Activated T-helper 17 cell treated with anti-CD3 and anti-CD28 coated beads, Interleukin-2, amount 50 U/mL, for 72 hours (primary cell): ENCODE measurements around the gene STIM2. TPM values are rescaled to one million over a fixed set of nuclear protein-coding genes. Genes with fewer than 3 reads are reported as not detected.

ENCODE experiments used
- ATAC-seq: fragments of 150-1000 bp; cut with Tn5 transposase; replicated peaks from 2 replicates; pipeline ENCODE4 v1.10.0; 2021; ENCODE audit warnings: mild to moderate bottlenecking, moderate library complexity
- H3K27ac Mint-ChIP-seq: one replicate; pipeline ENCODE4 v1.8.0; 2022; ENCODE audit warnings: mixed read lengths
- H3K27me3 Mint-ChIP-seq: one replicate; pipeline ENCODE4 v1.8.0; 2022; ENCODE audit warnings: mixed read lengths
- H3K36me3 Mint-ChIP-seq: one replicate; pipeline ENCODE4 v1.8.0; 2022; ENCODE audit warnings: low read depth, mild to moderate bottlenecking, mixed read lengths
- H3K4me1 Mint-ChIP-seq: one replicate; pipeline ENCODE4 v1.8.0; 2022; ENCODE audit warnings: mixed read lengths
- H3K4me3 Mint-ChIP-seq: one replicate; pipeline ENCODE4 v1.8.0; 2022; ENCODE audit warnings: mild to moderate bottlenecking, mixed read lengths
- H3K9me3 Mint-ChIP-seq: one replicate; pipeline ENCODE4 v1.8.0; 2022; ENCODE audit warnings: mixed read lengths
- total RNA-seq, 2 donors: library from RNA; stranded (reverse); gene quantifications; one replicate each; pipeline ENCODE4 v1.2.3, GENCODE V29; 2022

STIM2 gene
- total RNA-seq, 2 donors from 2014 or later = 38.4 to 39.6 TPM

- no peaks in the 10 kb centered on the region for H3K27me3 Mint-ChIP-seq
- H3K27ac Mint-ChIP-seq = peak overlapping the region; percentile 52
- peaks cover 13% of the 10 kb centered on the region for H3K4me1 Mint-ChIP-seq
- no peaks in the 10 kb centered on the region for H3K9me3 Mint-ChIP-seq
- H3K36me3 Mint-ChIP-seq = peaks cover 80% of the 10 kb centered on the region
- no peak overlapping the region for H3K4me3 Mint-ChIP-seq
- no peak for ATAC-seq
Observed at GRCh38 chr4:27007507-27007906, 146.9 kb downstream of the STIM2 start.

- peaks cover 72% of the 10 kb centered on the region for H3K36me3 Mint-ChIP-seq
- no peak overlapping the region for H3K27ac Mint-ChIP-seq
Observed at GRCh38 chr4:27008679-27009078, 148.0 kb downstream of the STIM2 start.

DNA sequence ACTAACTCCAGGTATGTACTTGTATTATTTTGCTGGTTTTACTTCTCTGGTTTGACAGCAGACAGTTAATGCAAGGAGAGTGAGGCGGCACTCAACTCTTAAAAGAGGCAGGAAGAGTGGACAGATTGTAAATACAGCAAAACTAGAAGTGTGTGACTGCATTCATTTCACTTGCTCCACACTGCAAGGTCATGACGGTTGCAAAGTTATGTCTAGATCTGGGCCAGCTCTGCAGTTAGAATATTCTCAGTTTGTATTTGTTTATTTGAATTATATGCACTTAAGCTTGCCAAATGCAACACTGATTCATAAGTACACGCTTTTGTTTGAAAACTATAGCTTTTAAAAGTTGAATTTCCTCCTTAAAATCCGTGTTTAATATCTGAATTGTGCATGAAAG is 148.9 kb downstream of the STIM2 start:
- Mint-ChIP-seq H3K4me1 (peaks cover 2% of the 10 kb centered on the region), H3K4me3 (no peak overlapping the region), H3K36me3 (peaks cover 63% of the 10 kb centered on the region), H3K27ac (no peak overlapping the region), H3K9me3 (no peaks in the 10 kb centered on the region), H3K27me3 (no peaks in the 10 kb centered on the region)
- ATAC-seq = no peak

More at GRCh38 chr4:27008679-27009078, 148.0 kb downstream of the STIM2 start:
- no peak for ATAC-seq
- no peaks in the 10 kb centered on the region for H3K27me3 Mint-ChIP-seq
- H3K4me1 Mint-ChIP-seq = peaks cover 10% of the 10 kb centered on the region
- H3K4me3 Mint-ChIP-seq = no peak overlapping the region
- H3K9me3 Mint-ChIP-seq = no peaks in the 10 kb centered on the region

GRCh38 chr4:27010334-27010940 is 149.8 kb downstream of the STIM2 start:
- Mint-ChIP-seq H3K27me3 (no peaks in the 10 kb centered on the region), H3K4me3 (no peak overlapping the region), H3K27ac (peak overlapping the region; percentile 58), H3K9me3 (no peaks in the 10 kb centered on the region), H3K4me1 (no peaks in the 10 kb centered on the region), H3K36me3 (peaks cover 62% of the 10 kb centered on the region)
- peak; percentile 61 for ATAC-seq

DNA sequence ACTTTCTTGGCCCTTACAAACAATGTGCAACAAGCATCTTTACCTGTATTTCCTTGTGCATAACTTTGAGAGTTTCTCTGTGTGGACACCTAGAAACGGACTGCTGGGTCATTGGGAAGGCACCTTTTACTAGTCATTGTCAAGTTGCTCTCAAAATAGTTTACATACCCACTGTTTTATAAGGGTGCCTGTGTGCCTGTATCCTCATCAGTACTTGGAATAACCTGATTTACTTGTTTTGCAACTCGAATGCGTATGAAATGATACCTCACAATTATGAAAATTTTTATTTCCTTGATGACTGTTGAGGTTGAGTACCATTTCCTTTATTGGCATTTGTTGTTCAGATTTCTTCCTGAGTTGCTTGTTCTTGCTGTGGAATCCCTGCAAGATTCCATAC is 150.8 kb downstream of the STIM2 start:
- Mint-ChIP-seq H3K4me1 (no peaks in the 10 kb centered on the region), H3K9me3 (no peaks in the 10 kb centered on the region), H3K4me3 (no peak overlapping the region), H3K27me3 (no peaks in the 10 kb centered on the region), H3K27ac (peak overlapping the region; percentile 7), H3K36me3 (peaks cover 65% of the 10 kb centered on the region)
- no peak for ATAC-seq

DNA sequence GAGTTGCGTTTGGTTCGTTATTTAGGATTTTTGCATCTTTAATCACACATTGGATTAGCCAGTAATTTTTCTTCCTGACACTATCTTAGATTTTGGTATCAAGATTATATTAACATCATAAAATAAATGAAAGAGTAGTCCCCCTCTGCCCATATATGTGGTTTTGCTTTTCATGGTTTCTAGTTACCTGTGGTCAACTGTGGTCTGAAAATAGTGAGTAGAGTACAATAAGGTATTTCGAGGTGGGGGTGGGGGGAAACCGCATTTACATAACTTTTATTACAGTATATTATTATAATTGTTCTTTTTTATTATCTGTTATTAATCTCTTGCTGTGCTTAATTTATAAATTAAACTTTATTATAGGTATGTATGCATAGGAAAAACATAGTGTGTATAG is 152.4 kb downstream of the STIM2 start:
- Mint-ChIP-seq H3K9me3 (no peaks in the 10 kb centered on the region), H3K27me3 (no peaks in the 10 kb centered on the region), H3K4me1 (peaks cover 5% of the 10 kb centered on the region), H3K4me3 (no peak overlapping the region), H3K27ac (no peak overlapping the region), H3K36me3 (peaks cover 59% of the 10 kb centered on the region)
- ATAC-seq = no peak

DNA sequence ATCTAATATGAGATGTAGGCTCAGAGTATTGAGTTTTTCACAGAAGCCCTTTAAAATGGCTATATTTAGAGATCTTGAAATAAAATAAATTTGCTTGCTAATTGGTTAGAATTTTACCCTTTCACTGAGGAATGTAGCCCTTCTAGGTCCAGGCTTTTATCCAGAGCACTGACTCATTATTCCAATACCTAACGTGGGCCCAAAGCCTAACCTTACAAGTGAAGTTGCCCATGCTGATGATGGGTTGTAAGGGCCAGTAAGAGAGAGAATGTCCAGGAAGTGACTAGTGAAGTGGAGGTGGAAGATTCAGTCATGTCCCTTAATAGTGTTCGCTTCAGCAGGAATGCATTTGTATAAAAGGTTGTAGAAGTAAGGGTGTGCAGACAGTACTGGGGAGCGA is 155.9 kb downstream of the STIM2 start:
- no peak overlapping the region for H3K27ac Mint-ChIP-seq
- no peaks in the 10 kb centered on the region for H3K27me3 Mint-ChIP-seq
- peaks cover 8% of the 10 kb centered on the region for H3K4me1 Mint-ChIP-seq
- H3K9me3 Mint-ChIP-seq = no peaks in the 10 kb centered on the region
- no peak for ATAC-seq
- no peak overlapping the region for H3K4me3 Mint-ChIP-seq
- H3K36me3 Mint-ChIP-seq = peaks cover 64% of the 10 kb centered on the region

- no peak for ATAC-seq
- Mint-ChIP-seq H3K36me3 (peaks cover 64% of the 10 kb centered on the region), H3K4me1 (peaks cover 9% of the 10 kb centered on the region), H3K4me3 (no peak overlapping the region), H3K27ac (peak overlapping the region; percentile 40), H3K9me3 (no peaks in the 10 kb centered on the region), H3K27me3 (no peaks in the 10 kb centered on the region)
Observed at GRCh38 chr4:27017623-27018022, 157.0 kb downstream of the STIM2 start.

- peak; percentile 39 for ATAC-seq
- no peaks in the 10 kb centered on the region for H3K9me3 Mint-ChIP-seq
- peaks cover 66% of the 10 kb centered on the region for H3K36me3 Mint-ChIP-seq
- H3K27ac Mint-ChIP-seq = peak overlapping the region; percentile 40
- no peak overlapping the region for H3K4me3 Mint-ChIP-seq
- H3K27me3 Mint-ChIP-seq = no peaks in the 10 kb centered on the region
- peaks cover 10% of the 10 kb centered on the region for H3K4me1 Mint-ChIP-seq
Observed at GRCh38 chr4:27018076-27018475, 157.4 kb downstream of the STIM2 start.

- Mint-ChIP-seq H3K27me3 (no peaks in the 10 kb centered on the region), H3K4me3 (no peak overlapping the region), H3K27ac (no peak overlapping the region), H3K36me3 (peaks cover 74% of the 10 kb centered on the region), H3K4me1 (peaks cover 16% of the 10 kb centered on the region), H3K9me3 (no peaks in the 10 kb centered on the region)
- no peak for ATAC-seq
Observed at GRCh38 chr4:27018910-27019309, 158.3 kb downstream of the STIM2 start.

DNA sequence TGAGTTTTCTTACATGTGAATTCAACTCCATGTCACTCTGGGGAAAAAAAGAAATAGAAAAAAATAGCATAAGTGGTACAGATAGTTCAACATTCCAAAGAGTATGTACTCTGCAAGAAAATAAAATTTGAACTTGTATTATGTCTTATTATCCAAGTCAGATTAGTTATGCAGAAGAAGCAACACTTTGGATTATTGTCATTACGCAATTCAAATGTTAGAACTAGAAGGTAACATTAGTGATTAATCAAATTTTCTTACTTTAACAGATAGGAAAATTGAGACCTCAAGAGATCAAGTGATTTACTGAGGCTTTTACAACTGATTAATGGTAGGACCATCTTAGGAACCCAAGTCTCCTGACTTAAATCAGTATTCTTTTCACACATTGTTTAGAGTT is 159.1 kb downstream of the STIM2 start:
- peaks cover 81% of the 10 kb centered on the region for H3K36me3 Mint-ChIP-seq
- H3K4me3 Mint-ChIP-seq = no peak overlapping the region
- H3K27ac Mint-ChIP-seq = no peak overlapping the region
- H3K9me3 Mint-ChIP-seq = no peaks in the 10 kb centered on the region
- no peak for ATAC-seq
- H3K4me1 Mint-ChIP-seq = peaks cover 16% of the 10 kb centered on the region
- no peaks in the 10 kb centered on the region for H3K27me3 Mint-ChIP-seq

DNA sequence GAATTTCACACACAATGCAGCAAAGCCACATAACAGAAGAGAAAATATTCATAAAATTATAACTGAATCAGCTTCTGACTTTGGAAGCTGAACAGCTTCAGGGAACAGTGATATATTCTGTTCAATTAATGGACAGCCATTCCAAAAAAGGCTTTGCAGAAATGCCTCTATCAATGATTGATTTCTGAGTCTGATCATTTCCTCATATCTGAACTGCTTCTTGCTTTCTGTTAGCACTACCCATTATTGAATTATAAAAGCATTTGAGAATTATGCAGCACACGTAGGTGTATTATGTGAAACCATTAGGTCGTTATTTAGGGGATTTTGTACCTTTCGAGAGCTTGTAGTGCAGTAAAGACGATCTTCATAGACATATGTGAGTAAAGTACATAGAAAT is 159.6 kb downstream of the STIM2 start:
- peaks cover 16% of the 10 kb centered on the region for H3K4me1 Mint-ChIP-seq
- no peaks in the 10 kb centered on the region for H3K9me3 Mint-ChIP-seq

GRCh38 chr4:27020603-27021002 is 160.0 kb downstream of the STIM2 start:
- peaks cover 16% of the 10 kb centered on the region for H3K4me1 Mint-ChIP-seq
- H3K9me3 Mint-ChIP-seq = no peaks in the 10 kb centered on the region
- no peak overlapping the region for H3K4me3 Mint-ChIP-seq
- ATAC-seq = no peak
- H3K36me3 Mint-ChIP-seq = peaks cover 84% of the 10 kb centered on the region
- no peak overlapping the region for H3K27ac Mint-ChIP-seq
- no peaks in the 10 kb centered on the region for H3K27me3 Mint-ChIP-seq

More for the DNA sequence above, 159.6 kb downstream of the STIM2 start:
- Mint-ChIP-seq H3K27ac (no peak overlapping the region), H3K27me3 (no peaks in the 10 kb centered on the region), H3K4me3 (no peak overlapping the region), H3K36me3 (peaks cover 85% of the 10 kb centered on the region)
- ATAC-seq = no peak

GRCh38 chr4:27022963-27023362 is 162.3 kb downstream of the STIM2 start:
- Mint-ChIP-seq H3K27ac (peak overlapping the region; percentile 67), H3K27me3 (no peaks in the 10 kb centered on the region), H3K4me3 (peak overlapping the region; percentile 12), H3K4me1 (peaks cover 11% of the 10 kb centered on the region), H3K36me3 (peaks cover 70% of the 10 kb centered on the region), H3K9me3 (no peaks in the 10 kb centered on the region)
- peak; percentile 55 for ATAC-seq

DNA sequence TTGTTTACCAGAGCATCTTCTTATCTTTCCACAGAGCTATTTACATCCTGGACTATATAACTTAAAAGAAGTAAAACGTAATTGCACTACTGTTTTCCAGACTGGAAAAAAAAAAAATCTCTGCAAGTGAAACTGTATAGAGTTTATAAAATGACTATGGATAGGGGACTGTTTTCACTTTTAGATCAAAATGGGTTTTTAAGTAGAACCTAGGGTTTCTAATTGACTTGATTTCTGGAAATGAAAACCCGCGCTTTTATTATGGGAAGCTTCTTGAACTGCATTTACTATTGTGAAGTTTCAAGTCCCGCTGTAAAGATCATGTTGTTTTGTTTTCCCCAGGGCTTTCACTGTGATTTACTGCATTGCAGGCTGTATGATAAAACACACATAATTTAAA is 162.7 kb downstream of the STIM2 start:
- H3K4me3 Mint-ChIP-seq = peak overlapping the region; percentile 12
- peak overlapping the region; percentile 67 for H3K27ac Mint-ChIP-seq
- no peaks in the 10 kb centered on the region for H3K9me3 Mint-ChIP-seq
- peaks cover 66% of the 10 kb centered on the region for H3K36me3 Mint-ChIP-seq
- H3K27me3 Mint-ChIP-seq = no peaks in the 10 kb centered on the region
- peak; percentile 56 for ATAC-seq
- peaks cover 11% of the 10 kb centered on the region for H3K4me1 Mint-ChIP-seq

GRCh38 chr4:27024805-27025204 is 164.2 kb downstream of the STIM2 start:
- H3K4me1 Mint-ChIP-seq = peaks cover 11% of the 10 kb centered on the region
- H3K9me3 Mint-ChIP-seq = no peaks in the 10 kb centered on the region
- H3K36me3 Mint-ChIP-seq = peaks cover 51% of the 10 kb centered on the region
- H3K4me3 Mint-ChIP-seq = no peak overlapping the region
- no peak overlapping the region for H3K27ac Mint-ChIP-seq
- no peaks in the 10 kb centered on the region for H3K27me3 Mint-ChIP-seq
- ATAC-seq = no peak
